GM12878 (cell line): ENCODE data around the gene SPINK9. TPM values are rescaled to one million over a fixed set of nuclear protein-coding genes. Genes with fewer than 3 reads are reported as not detected.

Experiments
- BRCA1 ChIP-seq: IDR thresholded peaks from 2 replicates; pipeline ENCODE4 v1.6.1; 2011; ENCODE audit warnings: low read depth, low read length, improper control_type of control experiment
- CBX5 ChIP-seq: sonication (generic); IDR thresholded peaks from 2 replicates; pipeline ENCODE4 v1.6.1; 2016; ENCODE audit warnings: low read depth, moderate library complexity, mild to moderate bottlenecking, inconsistent platforms
- CHD4 ChIP-seq: fragments of 200-600 bp; sonication (generic); IDR thresholded peaks from 2 replicates; pipeline ENCODE4 v1.6.1; 2016; ENCODE audit warnings: mild to moderate bottlenecking
- CTCF ChIP-seq, 3 experiments: IDR thresholded peaks in 2 of 3; conservative IDR thresholded peaks in 1 of 3; 2 replicates each; pipeline ENCODE4 v1.5.1; 2011; ENCODE audit warnings: low read depth in 3 of 3, low read length in 3 of 3, mild to moderate bottlenecking in 3 of 3, control low read depth in 2 of 3, moderate library complexity in 2 of 3, inconsistent platforms in 1 of 3, mixed read lengths in 1 of 3; ENCODE audit not compliant: control insufficient read depth in 2 of 3, insufficient read depth in 1 of 3; ENCODE audit errors: extremely low read depth in 1 of 3
- E2F4 ChIP-seq: IDR thresholded peaks from 2 replicates; pipeline ENCODE4 v1.6.1; 2012; ENCODE audit warnings: low read depth, low read length, improper control_type of control experiment
- IKZF1 ChIP-seq: fragments of 450-650 bp; conservative IDR thresholded peaks from 2 replicates; pipeline ENCODE4 v1.6.1; 2017; ENCODE audit warnings: antibody characterized with exemption, mild to moderate bottlenecking
- MLLT1 ChIP-seq: fragments of 450-650 bp; IDR thresholded peaks from 2 replicates; pipeline ENCODE4 v1.6.1; 2016; ENCODE audit warnings: mild to moderate bottlenecking
- MYC ChIP-seq: IDR thresholded peaks from 2 replicates; pipeline ENCODE4 v1.6.1; 2011; ENCODE audit warnings: mild to moderate bottlenecking, low read length, moderate library complexity, inconsistent platforms; ENCODE audit not compliant: insufficient read depth, insufficient replicate concordance, insufficient read length, severe bottlenecking
- NR2C1 ChIP-seq: fragments of 450-650 bp; IDR thresholded peaks from 2 replicates; pipeline ENCODE4 v1.6.1; 2017; ENCODE audit warnings: antibody characterized with exemption, mild to moderate bottlenecking, moderate library complexity
- PBX3 ChIP-seq: IDR thresholded peaks from 2 replicates; pipeline ENCODE4 v1.6.1; 2011; ENCODE audit warnings: mild to moderate bottlenecking, low read depth, low read length, moderate library complexity; ENCODE audit not compliant: insufficient replicate concordance
- POLR2AphosphoS2 ChIP-seq: IDR thresholded peaks from 2 replicates; pipeline ENCODE4 v1.6.1; 2011; ENCODE audit warnings: low read depth, mild to moderate bottlenecking, low read length, improper control_type of control experiment, moderate library complexity
- RAD21 ChIP-seq: IDR thresholded peaks from 2 replicates; pipeline ENCODE4 v1.6.1; 2011; ENCODE audit warnings: mild to moderate bottlenecking, low read depth, low read length, moderate library complexity; ENCODE audit not compliant: insufficient read depth
- REST ChIP-seq: IDR thresholded peaks from 2 replicates; pipeline ENCODE4 v1.6.1; 2012; ENCODE audit warnings: mild to moderate bottlenecking, low read depth, low read length
- SMARCA5 ChIP-seq: fragments of 450-650 bp; IDR thresholded peaks from 2 replicates; pipeline ENCODE4 v1.6.1; 2017; ENCODE audit warnings: mild to moderate bottlenecking
- SMC3 ChIP-seq: IDR thresholded peaks from 2 replicates; pipeline ENCODE4 v1.6.1; 2011; ENCODE audit warnings: low read length, improper control_type of control experiment, borderline replicate concordance
- SREBF2 ChIP-seq: IDR thresholded peaks from 2 replicates; pipeline ENCODE4 v1.6.1; 2012; ENCODE audit warnings: mild to moderate bottlenecking, low read length
- SRF ChIP-seq, 2 experiments: IDR thresholded peaks; 2 replicates each; pipeline ENCODE4 v1.6.1; 2011; ENCODE audit warnings: low read depth in 2 of 2, low read length in 2 of 2, mild to moderate bottlenecking in 1 of 2, moderate library complexity in 1 of 2
- STAT1 ChIP-seq: fragments of 450-650 bp; conservative IDR thresholded peaks from 2 replicates; pipeline ENCODE4 v1.6.1; 2014; ENCODE audit warnings: antibody characterized with exemption, mild to moderate bottlenecking
- TCF7 ChIP-seq: IDR thresholded peaks from 2 replicates; pipeline ENCODE4 v1.6.1; 2014; ENCODE audit warnings: antibody characterized with exemption, borderline replicate concordance
- YBX1 ChIP-seq: fragments of 450-650 bp; IDR thresholded peaks from 2 replicates; pipeline ENCODE4 v1.6.1; 2016; ENCODE audit warnings: antibody characterized with exemption
- polyA plus RNA-seq, 11 experiments: library from polyadenylated mRNA; depleted of rRNA in 4 of 11; unstranded in 6 of 11; stranded (reverse) in 5 of 11; fragments of >200 nt; fragmentation: Nextera tagmentation in 4 of 11; fragmentation: Illumina TruSeq in 1 of 11; extraction: Ambion mirVana in 4 of 11; extraction: Trizol in 1 of 11; gene quantifications; 1 replicate in 1 of 11; 2 replicates in 10 of 11; pipeline versions ENCODE4 v1.2.1 to v1.2.3, GENCODE V29; 2011 to 2016; ENCODE audit warnings: inconsistent platforms in 2 of 11, missing spikeins in 2 of 11, low read depth in 1 of 11
- total RNA-seq, 4 experiments: library from RNA; depleted of rRNA in 3 of 4; stranded (reverse); fragments of >200 nt in 3 of 4; fragmentation: Illumina TruSeq in 1 of 4; extraction: Trizol in 1 of 4; gene quantifications; 2 replicates each; pipeline versions ENCODE4 v1.2.1 to v1.2.3, GENCODE V29; 2013 to 2021

The SPINK9 gene
- total and polyA plus RNA-seq, 10 of the 15 experiments (the other 5 are each of a cell fraction or from before 2014, with no cell fraction given): not detected

- TF ChIP-seq TCF7 (no peak; the same call in 1 of the 2 replicates), PBX3 (peak; percentile 47), SRF (IDR thresholded peaks at IDR 0.05; ENCODE audit: low read depth in 2 of 2, low read length in 2 of 2) (0 out of 4 replicates have a peak, but pooled peaks of 1 of the 2 experiments have one; percentile 11), CBX5 (no peak; the same call in 1 of the 2 replicates), SMARCA5 (no peak), POLR2AphosphoS2 (peak; percentile 84; the same call in 1 of the 2 replicates), RAD21 (no peak), IKZF1 (peak; percentile 86), YBX1 (no peak), SMC3 (0 out of 2 replicates have a peak, but pooled peaks have one; percentile 5), SREBF2 (no peak; the same call in 1 of the 2 replicates), CTCF (IDR thresholded peaks at IDR 0.05 in 2 of 3, conservative IDR thresholded peaks at IDR 0.05 in 1 of 3; ENCODE audit: control insufficient read depth in 2 of 3, extremely low read depth in 1 of 3, insufficient read depth in 1 of 3, low read depth in 3 of 3, low read length in 3 of 3) (no peak), MYC (no peak), MLLT1 (peak; percentile 64), REST (0 out of 2 replicates have a peak, but pooled peaks have one; percentile 35), NR2C1 (peak; percentile 91), STAT1 (0 out of 2 replicates have a peak, but pooled peaks have one; percentile 31), E2F4 (no peak), BRCA1 (0 out of 2 replicates have a peak, but pooled peaks have one; percentile 7), CHD4 (no peak)
Observed at GRCh38 chr5:148383564-148384379, 48.4 kb downstream of the SPINK9 start, which contains the start of gene FBXO38 (continued).
